Right renal pelvis (tissue), 4 donors: ENCODE results near the gene PTPA. TPM values are rescaled to one million over a fixed set of nuclear protein-coding genes. Genes with fewer than 3 reads are reported as not detected.
"Not testable (repeated sequence)": the region's sequence is repeated elsewhere in the genome, so short reads cannot be mapped to it uniquely, and the experiment has no call there.

Experiments used
- DNase-seq, 4 donors: peaks; one replicate each; pipeline ENCODE4 v3.0.0-alpha.2; 2013; ENCODE audit warnings: low read depth in 4 of 4, low spot score in 3 of 4, missing footprints in 1 of 4
- polyA plus RNA-seq, 4 donors: library from polyadenylated mRNA; unstranded; fragments of 120-200 nt; gene quantifications; one replicate each; pipeline ENCODE4 v1.2.1, GENCODE V29; 2013; ENCODE audit not compliant: insufficient read length in 4 of 4

PTPA gene
- polyA plus RNA-seq, 4 donors: 99.2 to 131 (median 117) TPM

DNA sequence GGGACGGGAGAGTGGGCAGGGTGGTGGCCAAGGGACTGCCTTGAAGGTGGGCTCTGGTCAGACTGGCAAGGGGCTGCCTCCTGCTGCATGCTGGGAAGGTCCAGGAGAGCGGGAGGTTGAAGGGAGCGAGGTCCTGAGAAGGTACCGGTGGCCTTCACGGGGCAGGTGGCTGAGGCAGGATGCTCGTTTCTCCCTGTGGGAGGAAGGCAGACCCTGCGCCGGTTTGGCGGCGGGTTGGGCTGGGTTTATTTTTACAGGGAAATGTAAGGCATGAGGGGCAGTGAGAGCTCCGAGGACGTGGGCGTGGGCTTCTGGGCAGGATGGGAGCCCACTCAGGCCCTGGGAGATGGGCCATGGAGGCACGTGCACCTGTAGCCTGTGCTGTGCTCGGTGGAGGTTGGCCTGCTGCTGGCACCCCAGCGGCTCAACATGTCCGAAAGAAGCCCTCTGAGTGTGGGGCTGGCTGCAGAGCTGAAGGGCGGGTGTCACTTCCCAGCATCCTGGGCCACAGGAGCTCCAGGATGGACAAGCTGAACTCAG lies 39.5 kb downstream of the PTPA start:
- DNase-seq: no peak

DNA sequence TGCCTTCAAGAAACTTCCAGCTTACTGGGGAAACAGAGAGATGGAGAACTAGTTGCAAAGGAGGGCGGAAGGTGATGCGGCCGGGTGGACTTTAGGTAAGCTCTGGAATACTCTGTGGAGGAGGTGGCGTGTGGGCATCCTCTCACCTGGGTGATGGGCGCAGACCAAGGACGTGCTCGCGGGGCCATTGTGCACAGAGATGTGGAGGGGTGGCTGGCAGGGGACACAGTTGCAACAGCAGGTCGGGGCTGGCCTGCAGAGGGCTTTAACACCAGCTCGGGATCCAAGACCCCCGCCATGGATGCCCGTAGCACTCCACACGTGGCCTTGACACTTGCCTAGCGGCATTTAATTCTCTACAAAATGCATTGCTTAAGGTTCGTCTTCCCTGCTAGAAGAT lies 40.3 kb downstream of the PTPA start:
- DNase-seq: no peak

- no peak for DNase-seq
These were observed 43.8 kb downstream of the PTPA start for GRCh38 chr9:129154866-129155477.

DNA sequence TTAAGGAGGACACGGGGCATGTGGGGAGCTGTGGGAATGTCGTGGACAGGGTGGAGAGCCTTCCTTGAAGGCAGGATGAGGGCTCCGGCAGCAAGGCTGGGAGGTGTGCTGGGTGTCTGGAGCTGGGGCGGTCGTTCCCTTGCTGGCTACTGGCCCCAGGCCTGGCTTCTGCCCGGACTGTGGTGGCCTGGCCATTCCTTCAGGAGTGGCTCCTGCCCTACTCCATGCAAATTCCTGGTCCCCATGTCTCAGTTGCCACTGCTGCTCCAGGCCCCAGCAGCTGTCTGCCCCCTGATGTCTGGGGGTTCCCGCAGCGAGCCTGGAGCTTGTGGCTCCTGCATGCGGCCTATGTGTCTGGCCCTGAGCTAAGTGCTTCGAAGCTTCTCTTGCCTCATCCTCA lies 44.9 kb downstream of the PTPA start:
- no peak for DNase-seq

- no peak for DNase-seq
These were observed 49.7 kb downstream of the PTPA start for GRCh38 chr9:129160712-129161533.

DNA sequence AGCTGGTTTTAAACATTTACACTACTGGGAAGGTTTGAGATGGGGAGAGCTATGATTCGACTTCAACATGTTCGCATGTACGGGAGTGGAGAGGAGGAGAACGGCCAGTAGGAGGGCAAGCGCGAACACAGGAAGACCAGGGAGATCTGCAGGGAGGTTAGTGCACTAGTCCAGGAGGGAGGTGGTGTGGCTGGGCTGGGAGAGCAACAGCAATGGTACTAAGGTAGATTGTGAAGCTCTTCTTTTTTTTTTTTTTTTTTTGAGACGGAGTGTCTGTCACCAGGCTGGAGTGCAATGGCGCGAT lies 50.3 kb downstream of the PTPA start:
- DNase-seq: no peak

DNA sequence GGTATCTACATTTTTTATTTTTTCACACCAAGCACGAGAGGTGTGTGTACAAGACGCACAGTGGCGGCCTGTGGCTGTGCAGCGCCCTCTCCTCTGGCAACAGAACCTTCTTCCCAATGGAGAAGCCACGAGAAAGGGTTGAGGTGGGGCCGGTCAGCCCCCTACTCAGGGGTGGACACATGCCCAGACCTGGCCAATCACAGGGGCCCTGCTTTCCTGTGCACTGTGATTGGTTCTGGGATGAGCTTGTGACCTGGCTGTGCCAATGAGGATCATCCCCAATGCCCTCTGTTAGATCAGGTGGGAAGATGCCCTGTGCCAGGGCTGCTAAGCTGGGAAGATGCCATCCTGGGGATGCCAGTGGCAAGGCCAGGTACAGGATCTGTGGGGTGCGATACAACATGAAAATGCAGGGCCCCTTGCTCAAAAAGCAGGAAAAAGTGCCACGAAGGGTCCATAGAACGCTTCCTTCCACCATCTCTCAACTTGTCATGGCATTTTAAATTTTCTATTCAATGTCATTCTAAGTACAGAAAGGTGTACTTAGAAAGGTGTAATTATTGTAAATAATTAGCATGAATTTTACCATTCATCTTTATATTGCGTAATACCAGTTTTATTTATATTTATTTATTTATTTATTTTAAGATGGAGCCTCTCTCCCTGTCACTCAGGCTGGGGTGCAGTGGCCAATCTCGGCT lies 51.4 kb downstream of the PTPA start:
- no peak for DNase-seq

DNA sequence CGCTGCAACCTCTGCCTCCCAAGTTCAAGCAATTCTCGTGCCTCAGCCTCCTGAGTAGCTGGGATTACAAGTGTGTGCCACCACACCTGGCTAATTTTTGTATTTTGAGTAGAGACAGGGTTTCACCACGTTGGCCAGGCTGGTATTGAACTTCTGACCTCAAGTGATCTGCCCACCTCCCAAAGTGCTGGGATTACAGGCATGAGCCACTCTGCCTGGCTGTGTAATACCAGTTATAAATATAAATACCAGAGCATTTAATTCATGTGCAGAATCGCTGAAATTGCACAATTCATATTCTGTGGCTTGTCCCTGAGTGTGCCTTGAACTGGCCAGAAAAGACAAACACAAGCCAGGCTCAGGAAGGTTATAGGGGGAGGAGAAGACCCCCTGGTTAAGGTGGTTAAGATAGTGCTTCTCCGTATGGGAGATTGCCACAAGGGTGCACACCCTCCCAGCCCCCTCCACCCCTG lies 52.0 kb downstream of the PTPA start:
- DNase-seq: not testable (repeated sequence)

GRCh38 chr9:129163753-129164152 lies 52.5 kb downstream of the PTPA start:
- no peak for DNase-seq

DNA sequence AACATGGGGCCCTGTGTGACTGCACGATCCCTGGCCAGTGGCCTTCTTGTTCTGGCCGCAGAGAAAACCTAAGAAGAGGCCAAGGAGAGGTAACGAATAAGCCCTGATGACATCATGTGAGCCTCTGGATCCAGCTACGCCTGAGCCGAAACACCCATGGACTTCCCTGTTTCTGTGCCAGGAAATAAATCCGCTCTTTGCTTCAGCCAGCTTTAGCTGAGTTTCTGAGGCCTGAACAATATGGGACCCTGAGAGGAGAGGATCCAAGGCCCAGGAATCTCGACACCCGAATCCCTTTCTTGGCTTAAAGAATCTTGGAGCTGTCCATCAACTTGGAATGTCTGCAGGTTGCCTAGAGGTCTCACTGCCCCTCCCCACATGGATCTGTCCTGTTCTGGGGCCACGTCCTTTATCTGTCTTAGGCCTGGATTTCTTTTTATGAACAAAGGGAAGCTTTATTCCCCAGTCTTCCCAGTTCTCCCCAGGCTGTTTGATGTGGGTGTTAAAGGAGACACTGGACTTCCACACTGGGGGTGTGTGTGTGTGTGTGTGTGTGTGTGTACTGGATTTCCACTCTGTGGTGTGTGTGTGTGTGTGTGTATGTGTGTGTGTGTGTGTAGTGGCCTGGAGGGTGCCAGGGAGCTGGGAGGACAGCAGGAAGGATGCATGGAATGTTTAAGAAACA lies 53.2 kb downstream of the PTPA start:
- DNase-seq: no peak

DNA sequence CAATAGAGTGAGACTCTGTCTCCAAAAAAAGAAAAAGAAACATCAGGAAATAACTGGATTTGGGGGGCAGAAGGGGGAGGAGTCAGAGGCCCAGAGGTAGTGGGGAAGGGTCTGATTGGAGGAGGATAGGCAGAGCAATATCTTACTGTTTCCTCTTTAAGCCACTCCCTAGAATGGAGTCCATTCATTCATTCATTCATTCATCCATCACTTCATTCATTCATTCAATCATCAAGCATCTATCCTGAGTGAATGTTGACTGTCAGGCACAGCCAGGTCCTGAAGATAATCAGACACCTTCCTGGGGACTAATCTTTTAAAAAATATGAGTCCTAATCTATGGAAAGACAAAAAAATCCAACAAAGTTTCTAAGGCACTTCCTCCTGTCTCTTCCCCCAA lies 54.0 kb downstream of the PTPA start:
- DNase-seq: no peak

GRCh38 chr9:129166623-129167557 lies 55.7 kb downstream of the PTPA start:
- DNase-seq: peak in 1 of 4 donors; percentile 66

- no peak for DNase-seq
These were observed 59.0 kb downstream of the PTPA start for GRCh38 chr9:129170229-129170628.

DNA sequence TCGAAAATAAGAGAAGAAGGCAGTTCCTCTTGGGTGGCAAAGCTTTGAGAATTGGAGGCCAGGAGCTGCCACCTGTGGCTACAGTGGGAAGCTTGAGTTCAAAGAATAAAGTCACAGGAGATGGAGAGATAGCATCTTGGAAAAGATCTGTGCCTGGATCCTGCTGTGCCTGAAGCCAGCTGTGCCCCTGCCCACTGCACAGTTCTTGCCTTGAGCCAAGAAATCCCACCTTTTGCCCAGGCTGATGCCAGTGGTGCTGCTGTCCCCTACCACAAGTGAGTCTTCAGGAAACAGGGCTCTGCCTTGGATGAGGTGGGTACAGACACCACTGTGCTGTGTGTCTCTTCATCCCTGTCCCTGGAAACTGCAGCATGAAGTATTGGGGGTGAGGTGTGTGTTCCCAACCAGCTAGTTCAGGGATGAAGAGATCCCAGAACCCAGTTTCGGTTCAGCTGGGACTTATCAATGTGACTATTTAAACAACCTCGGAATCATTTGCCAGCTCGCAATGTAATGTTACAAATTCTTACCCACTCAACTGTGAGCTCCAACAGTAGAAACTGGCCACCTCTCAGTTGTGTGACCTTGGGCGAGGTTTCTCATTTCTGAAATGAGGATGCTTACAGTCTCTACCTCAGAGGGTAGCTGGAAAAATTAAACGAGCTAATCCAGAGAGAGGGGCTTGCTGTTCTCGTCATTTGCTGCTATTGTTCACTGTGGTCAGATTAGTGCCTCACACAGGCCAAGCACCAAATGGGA lies 61.0 kb downstream of the PTPA start:
- no peak for DNase-seq

GRCh38 chr9:129172816-129173215 lies 61.6 kb downstream of the PTPA start:
- DNase-seq: no peak

DNA sequence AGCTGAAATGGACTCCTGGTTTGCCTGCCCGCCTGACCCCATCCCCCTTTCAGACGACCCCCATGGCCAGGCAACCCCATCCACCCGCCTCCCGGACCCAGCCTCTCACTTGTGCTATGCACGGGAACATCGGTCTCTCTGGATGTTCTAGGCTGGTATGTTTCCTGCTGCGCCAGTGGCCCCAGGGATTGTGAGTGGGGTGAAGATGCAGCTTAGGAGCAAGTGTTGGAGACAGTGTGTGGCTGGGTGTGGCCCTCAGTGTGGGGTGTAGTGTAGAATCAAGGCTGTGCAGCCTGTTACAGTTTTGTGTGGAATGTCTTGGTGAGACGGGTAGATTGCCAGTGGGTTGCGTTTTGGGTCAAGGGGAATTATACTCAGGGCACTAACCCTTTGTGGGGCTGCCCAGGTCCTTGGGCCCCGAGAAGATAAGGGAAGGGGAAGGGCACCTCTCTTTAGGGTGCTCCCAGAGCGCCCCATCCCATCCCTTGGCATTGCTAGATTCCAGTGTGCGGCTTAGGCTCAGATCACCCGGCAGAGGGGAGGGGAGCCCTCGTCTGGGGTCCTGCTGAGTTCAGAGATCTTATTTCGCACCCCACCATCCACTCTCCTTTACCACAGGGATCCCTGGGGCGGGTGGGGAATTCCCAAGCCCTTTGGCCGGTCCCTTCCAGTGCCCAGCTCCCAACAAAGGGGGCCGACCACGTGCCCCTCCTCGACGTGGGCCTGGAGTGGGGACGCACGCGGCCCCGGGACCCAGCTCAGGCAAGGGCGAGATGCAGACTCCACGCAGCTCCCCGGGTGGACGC lies 62.3 kb downstream of the PTPA start:
- no peak for DNase-seq

DNA sequence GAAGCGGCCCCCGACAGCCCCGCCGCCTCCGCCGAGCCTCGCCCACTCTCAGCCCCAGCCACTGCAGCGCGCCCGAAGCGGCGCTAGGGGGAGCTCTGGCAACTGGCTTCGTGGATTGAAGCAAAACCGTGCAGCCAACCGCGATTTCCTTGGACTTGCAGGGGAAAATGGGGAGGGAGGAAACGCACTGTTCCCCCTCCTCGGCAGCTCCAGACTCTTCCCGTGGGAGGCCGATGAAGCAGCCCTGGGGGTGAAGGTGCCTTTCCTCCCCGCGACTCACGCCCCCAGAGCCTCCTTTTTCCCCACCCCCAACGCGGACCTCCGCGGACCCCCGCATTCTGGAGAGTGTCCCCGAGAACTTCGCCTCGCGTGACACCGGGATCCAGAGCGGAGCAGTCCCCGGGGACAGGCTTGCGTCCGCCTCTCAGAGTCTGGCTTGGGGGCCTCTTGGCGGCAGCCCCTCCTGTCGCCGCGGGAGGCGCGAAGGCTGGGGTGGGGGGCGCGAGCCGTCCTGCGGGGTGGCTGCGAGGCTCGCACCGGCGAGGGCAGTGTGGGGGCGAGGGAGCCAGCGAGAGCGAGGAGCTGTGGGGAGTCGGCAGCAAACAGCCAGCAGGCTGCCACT lies 63.0 kb downstream of the PTPA start:
- DNase-seq: peak; percentile 83 to 88 (median 86)
